WERI-Rb-1 (cell line): Measurements from ENCODE around the gene AHI1.

Source experiments
- DNase-seq: peaks from one replicate; pipeline ENCODE4 v3.0.0-alpha.2; 2020
- H3K27ac ChIP-seq: fragments of 250-450 bp; sonication (Bioruptor Pico); 2 replicates; pipeline ENCODE4 v1.5.1; 2020; ENCODE audit warnings: mild to moderate bottlenecking, moderate library complexity
- H3K27me3 ChIP-seq: fragments of 250-450 bp; sonication (Bioruptor Pico); 2 replicates; pipeline ENCODE4 v1.5.1; 2021; ENCODE audit warnings: mild to moderate bottlenecking, low read depth, moderate library complexity; ENCODE audit not compliant: insufficient read depth, severe bottlenecking
- H3K36me3 ChIP-seq: fragments of 250-450 bp; sonication (Bioruptor Pico); 2 replicates; pipeline ENCODE4 v1.5.1; 2020; ENCODE audit warnings: mild to moderate bottlenecking, moderate library complexity
- H3K4me3 ChIP-seq: 2 replicates; pipeline ENCODE4 v1.5.1; 2011; ENCODE audit warnings: low read depth, mild to moderate bottlenecking, control low read depth, low read length
- H3K9me3 ChIP-seq: fragments of 250-450 bp; sonication (Bioruptor Pico); 2 replicates; pipeline ENCODE4 v1.5.1; 2021; ENCODE audit warnings: mild to moderate bottlenecking, moderate library complexity; ENCODE audit not compliant: severe bottlenecking
- CTCF ChIP-seq: IDR thresholded peaks from 2 replicates; pipeline ENCODE4 v1.5.1; 2011; ENCODE audit warnings: low read depth, mild to moderate bottlenecking, control low read depth, inconsistent platforms, low read length

AHI1 gene

DNA sequence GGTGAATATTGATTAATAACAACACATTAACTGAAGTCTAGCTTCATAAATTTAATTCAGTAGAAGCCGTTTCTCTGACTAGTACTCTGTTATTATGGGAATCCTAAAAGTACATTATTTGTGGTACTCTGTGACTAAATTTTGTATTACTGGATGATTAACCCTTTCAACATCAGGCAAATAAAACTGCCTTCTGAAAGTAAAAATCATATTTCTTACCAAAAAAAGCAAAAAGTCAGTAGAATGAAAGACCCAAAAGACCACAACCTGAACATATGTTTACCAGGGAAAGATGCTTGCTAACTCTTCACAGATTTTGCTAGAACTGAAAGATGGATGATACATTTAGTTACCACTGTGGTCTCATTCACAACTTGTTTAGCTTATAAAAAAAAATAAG, 73.2 kb downstream of the AHI1 start:
- no peak for TF ChIP-seq CTCF
- no peak overlapping the region for H3K4me3 ChIP-seq
- H3K36me3 ChIP-seq = no peaks in the 10 kb centered on the region; the same call in 1 of the 2 replicates
- H3K9me3 ChIP-seq = no peaks in the 10 kb centered on the region
- no peak for DNase-seq
- no peak overlapping the region for H3K27ac ChIP-seq
- no peaks in the 10 kb centered on the region for H3K27me3 ChIP-seq

- Histone ChIP-seq H3K27me3 (no peaks in the 10 kb centered on the region), H3K36me3 (no peaks in the 10 kb centered on the region; the same call in 1 of the 2 replicates), H3K9me3 (no peaks in the 10 kb centered on the region), H3K4me3 (no peak overlapping the region), H3K27ac (no peak overlapping the region)
- DNase-seq = no peak
- TF ChIP-seq CTCF = peak; percentile 38; the same call in 1 of the 2 replicates
Measured at GRCh38 chr6:135423649-135424128, 73.9 kb downstream of the AHI1 start.

GRCh38 chr6:135419162-135419561, 78.4 kb downstream of the AHI1 start:
- H3K27ac ChIP-seq = no peak overlapping the region
- no peaks in the 10 kb centered on the region; the same call in 1 of the 2 replicates for H3K36me3 ChIP-seq
- no peaks in the 10 kb centered on the region for H3K27me3 ChIP-seq
- no peak overlapping the region for H3K4me3 ChIP-seq
- no peaks in the 10 kb centered on the region for H3K9me3 ChIP-seq
- no peak for DNase-seq
- TF ChIP-seq CTCF = no peak

DNA sequence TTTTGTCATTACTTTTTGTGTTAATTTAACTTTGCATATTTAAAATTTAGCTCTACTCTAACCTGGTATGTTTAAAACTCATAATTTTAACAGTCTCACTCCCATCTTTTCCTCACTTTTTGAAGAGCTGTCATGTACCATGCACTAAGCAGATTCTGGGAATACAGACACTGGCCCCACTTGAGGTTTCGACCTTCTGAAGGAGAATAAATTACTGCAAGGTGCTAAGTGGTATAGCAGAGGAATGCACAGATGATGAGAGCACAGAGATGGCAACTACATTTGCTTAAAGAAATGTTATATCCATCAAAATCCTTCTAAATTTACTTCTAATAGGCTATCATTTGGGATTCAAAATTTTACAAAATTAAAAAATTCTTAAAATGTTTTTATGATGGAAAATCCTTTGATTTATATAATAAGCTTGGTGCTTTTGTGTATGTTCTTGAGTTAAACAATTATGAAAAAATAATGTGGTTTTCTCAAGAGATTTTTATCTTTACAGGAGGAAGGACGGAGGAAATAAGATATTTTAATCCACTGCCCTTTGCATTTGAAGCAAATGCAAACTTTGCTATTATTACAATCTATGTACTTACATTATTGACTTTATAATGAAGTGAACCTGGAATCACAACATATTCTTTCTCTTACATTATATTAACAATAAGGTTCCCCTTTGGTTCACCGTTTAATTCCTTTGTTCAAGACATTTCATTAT, 79.3 kb downstream of the AHI1 start:
- Histone ChIP-seq H3K27me3 (no peaks in the 10 kb centered on the region), H3K27ac (no peak overlapping the region), H3K36me3 (no peaks in the 10 kb centered on the region; the same call in 1 of the 2 replicates), H3K4me3 (no peak overlapping the region), H3K9me3 (no peaks in the 10 kb centered on the region)
- no peak for TF ChIP-seq CTCF
- no peak for DNase-seq

GRCh38 chr6:135412761-135413160, 84.8 kb downstream of the AHI1 start:
- H3K4me3 ChIP-seq = no peak overlapping the region
- no peaks in the 10 kb centered on the region for H3K9me3 ChIP-seq
- no peaks in the 10 kb centered on the region for H3K27me3 ChIP-seq
- no peak for TF ChIP-seq CTCF
- DNase-seq = no peak
- peaks cover 7% of the 10 kb centered on the region for H3K36me3 ChIP-seq
- H3K27ac ChIP-seq = no peak overlapping the region

- H3K27me3 ChIP-seq = no peaks in the 10 kb centered on the region
- no peak overlapping the region for H3K27ac ChIP-seq
- no peak overlapping the region for H3K4me3 ChIP-seq
- peaks cover 7% of the 10 kb centered on the region for H3K36me3 ChIP-seq
- DNase-seq = no peak
- H3K9me3 ChIP-seq = no peaks in the 10 kb centered on the region
- TF ChIP-seq CTCF = no peak
Measured at GRCh38 chr6:135411849-135412248, 85.7 kb downstream of the AHI1 start.
